NOMO-1 treated with DMSO at 0.1 percent for 48 hours (cell line): ENCODE results near the gene TMEM80.
"Not testable (repeated sequence)": the region's sequence is repeated elsewhere in the genome, so short reads cannot be mapped to it uniquely, and the experiment has no call there.

Experiments used
- DNase-seq: peaks from one replicate; lab custom pipeline; 2025; ENCODE audit not compliant: unreplicated experiment; lab: John Stamatoyannopoulos, UW

Gene TMEM80

DNA sequence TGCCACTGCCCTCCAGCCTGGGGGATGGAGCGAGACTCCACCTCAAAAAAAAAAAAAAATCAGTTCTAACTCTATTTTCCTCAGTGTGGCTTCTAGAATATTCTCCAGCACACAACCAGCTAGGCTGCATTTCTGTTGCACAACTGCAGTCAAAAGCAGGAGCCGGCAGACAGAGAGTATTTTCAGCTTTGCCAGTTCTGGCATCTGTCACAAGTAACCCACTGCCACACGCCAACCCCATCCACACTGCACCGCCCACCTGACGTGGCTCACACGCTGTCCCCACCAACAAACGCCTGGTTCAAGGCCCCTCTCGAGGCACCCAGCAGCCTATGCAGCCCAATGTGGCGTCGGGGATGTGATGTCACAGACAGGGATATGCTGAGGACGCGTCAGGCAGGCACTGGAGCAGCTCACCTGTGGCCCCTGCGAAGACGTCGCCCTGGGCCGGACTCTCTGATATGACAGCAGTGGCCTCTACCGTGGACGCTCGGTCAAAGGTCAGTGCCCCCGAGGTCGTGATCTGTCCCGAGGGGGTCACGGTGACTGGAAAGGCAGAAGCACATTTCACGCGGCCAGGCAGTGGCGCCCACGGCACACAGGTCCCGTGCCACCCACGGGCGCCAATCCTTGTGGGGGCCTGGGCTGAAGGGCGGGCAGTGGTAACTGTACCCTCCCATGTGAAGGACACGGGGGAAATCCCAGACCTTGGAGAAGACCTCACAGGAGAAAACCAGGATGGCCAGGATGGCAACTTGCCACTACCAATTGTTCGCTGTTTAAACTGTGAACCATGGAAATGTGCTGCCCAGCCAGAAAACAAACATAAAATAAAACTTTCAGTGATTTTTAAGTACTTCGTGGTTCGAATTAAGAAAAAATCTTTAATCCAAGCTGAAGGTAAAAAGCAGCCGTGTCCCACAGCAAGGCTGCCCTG lies 16.1 kb upstream of the TMEM80 start:
- DNase-seq = no peak

- no peak for DNase-seq
Measured at GRCh38 chr11:680476-680875, 15.1 kb upstream of the TMEM80 start.

- no peak for DNase-seq
Measured at GRCh38 chr11:680970-681369, 14.6 kb upstream of the TMEM80 start.

DNA sequence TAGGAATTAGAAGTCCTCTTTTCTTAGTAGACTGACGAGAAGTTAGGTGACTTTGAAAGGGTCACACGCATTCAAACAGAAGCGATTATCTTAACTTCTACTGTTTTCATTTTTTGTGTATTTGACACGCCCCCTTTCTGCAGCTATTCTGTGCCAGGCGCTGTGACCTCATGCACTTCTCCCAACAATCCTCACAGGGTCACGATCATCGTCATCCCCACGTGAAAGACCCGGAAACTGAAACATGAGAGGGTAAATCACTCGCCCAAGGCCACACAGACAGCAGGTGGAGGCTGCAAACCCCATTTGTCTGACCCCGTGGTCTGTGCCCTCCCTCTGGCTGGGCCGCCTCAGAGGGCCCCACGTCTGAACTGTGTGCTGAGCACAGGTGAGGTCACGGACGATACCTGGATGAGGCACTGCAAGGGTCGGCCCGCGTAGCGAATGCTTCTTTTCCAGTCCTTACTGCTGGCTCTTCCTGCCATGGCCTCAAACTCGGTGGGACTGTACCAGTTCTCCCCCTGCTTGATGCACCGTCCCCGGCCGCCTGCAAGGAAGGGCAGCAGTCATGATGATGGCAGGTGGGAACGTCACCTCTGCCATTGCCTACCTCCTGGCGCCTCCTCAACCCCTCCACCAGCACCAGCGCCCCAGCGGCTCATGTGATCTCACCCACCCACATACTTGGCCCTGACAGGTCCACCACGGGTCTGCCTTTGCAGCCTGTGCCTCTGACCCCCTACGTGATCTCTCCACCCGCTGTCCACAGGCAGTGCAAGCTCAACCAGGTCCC lies 9.0 kb upstream of the TMEM80 start:
- no peak for DNase-seq

DNA sequence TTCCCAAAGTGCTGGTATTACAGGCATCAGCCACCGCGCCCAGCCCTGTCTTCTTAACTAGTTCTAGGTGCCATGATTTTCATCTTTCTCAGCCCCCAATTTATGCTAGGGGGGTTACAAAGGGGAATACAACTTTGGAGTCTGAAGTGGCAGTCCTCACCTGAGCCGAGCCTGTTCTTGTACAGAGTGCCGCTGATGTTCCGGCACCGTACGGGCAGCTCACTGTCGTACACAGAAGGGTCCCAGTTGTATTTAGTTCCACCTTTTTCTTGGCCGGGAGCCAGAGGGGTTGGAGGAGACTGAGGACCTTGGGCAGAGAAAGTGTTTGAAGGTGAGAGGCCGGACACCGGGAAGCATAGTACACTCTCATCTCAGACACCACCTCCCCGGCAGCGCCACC lies 7.9 kb upstream of the TMEM80 start:
- DNase-seq = no peak

- no peak for DNase-seq
Measured at GRCh38 chr11:688681-689080, 6.9 kb upstream of the TMEM80 start.

- no peak for DNase-seq
Measured at GRCh38 chr11:689625-690024, 6.0 kb upstream of the TMEM80 start.

GRCh38 chr11:690244-690643 lies 5.4 kb upstream of the TMEM80 start:
- DNase-seq = not testable (repeated sequence)

GRCh38 chr11:690738-691633 lies 4.6 kb upstream of the TMEM80 start:
- no peak for DNase-seq

DNA sequence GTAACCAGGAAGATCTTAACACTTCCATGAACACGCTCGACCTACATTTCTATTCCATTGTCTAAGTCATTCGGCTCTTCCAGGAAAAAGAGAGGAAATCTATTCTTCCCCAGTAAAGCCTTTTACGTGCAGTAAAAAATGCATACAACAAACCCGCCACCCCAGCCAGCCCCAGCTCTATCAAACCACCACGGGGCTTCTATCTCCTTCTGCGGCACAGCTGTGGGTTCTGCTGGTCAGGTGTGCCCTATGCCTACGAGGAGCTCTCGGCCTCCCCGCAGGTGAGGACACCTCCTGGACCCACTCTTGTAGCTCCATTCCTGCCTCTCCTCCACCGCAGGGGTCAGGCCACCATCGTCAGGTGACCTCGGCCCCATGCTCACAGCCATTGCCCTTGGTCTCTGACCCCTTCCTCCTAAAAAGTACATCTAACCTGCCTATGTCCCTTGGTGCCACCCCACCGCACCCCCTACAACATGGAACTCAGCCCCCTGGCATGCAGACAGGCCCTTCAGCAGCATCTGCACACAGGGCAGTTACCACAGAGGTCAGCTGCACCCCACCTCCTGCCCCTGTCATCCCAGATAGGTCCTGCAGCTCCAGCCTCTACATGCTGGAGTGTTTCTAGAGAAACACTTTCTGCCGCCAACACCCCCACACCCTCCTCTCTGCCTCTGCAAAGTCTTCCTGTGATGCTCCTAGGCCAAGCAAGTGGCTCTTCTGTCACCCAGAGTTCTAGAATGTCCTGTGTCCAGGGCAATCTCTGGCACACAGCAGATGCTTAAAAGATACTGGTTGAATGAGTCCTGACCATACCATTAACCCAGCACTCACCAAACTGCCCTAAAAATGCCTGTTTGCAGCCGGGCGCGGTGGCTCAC lies 3.7 kb upstream of the TMEM80 start:
- DNase-seq = no peak

GRCh38 chr11:692824-693414 lies 2.7 kb upstream of the TMEM80 start:
- no peak for DNase-seq

DNA sequence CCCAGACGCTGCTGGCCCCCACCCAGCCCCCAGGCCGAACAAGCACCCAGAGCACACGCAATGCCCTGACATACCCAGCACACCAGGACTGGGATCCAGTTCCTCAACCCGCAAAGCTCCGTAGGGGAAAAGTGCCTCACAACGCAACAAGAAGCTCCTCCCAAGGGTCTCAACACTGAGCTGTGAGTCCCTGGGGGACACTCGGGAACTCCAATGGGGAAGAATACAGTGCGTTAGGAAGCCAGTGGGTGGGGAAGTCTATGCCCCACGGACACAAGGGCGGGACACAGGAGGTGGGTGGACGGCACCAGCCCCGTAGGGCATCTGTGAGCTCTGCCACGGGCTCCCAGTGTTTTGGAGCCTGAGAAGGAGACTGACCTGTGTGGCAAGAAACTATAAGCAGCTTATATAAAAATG lies 2.2 kb upstream of the TMEM80 start:
- DNase-seq = no peak

DNA sequence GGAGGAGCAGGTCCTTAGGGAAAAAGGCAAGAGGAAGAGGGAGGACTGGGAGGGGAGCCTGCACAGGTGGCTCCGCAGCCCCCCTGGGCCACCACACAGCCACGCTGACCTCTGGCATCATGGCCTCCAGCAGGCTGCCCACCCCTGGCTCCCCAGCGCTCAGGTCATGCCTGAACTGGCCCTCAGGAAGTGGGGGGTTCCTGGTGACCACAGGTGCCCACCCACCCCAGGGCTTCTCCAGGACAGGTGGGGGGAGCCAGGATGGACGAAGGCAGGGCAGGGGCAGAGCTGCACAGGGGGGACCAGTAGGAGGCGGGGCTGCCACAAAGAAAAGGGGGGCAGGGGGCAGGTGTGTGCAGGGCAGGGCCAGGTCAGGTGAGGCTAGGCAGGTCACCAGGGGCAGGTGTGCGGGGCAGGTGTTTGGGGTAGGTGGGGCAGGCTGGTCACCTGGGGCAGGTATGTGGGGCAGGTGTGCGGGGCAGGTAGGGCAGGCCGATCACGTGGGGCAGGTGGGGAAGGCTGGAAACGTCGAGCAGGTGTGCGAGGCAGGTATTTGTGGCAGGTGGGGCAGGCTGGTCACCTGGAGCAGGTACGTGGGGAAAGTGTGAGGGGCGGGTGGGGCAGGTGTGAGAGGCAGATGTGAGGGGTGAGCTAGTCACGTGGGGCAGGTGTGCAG lies 1.6 kb upstream of the TMEM80 start:
- DNase-seq = no peak

GRCh38 chr11:694563-695287 lies 891 bp upstream of the TMEM80 start, which contains the start of gene DEAF1:
DEAF1 (minus strand) TSS chr11:695222; CDS start chr11:695047, 175 bp downstream.
- DNase-seq = peak; percentile 97

DNA sequence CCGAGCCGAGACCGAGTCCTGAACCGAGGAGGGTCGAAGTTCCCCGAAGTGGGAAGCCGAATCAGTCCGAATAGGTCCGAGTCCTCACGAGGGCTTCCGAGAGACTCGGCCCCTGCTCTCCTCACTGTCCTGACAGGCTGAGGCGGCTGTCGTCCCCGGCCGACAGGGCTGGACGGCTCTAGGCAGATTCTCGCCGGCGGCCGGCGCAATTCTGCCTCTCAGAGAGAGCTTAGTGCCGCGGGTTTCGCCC lies 403 bp upstream of the TMEM80 start:
- no peak for DNase-seq

DNA sequence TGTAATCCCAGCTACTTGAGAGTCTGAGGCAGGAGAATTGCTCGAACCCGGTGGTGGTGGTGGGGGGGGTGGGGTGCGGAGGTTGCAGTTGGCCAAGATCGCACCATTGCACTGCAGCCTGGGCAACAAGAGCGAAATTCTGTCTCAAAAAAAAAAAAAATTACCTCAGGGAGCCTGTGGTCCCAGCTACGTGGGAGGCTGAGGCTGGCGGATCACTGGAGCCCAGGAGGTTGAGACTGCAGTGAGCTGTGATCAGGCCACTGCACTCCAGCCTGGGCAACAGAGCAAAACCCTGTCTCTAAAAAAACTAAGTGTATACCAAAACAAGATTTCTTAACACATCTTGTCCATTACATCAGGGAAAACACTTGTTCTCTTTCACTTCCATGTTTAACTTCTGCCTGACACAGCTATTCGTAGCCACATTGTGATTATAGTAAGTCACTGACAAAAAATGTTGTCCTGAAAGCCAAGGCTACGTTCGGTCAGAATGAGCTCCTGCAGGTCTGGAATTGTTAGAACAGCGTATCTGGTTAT lies 1.4 kb downstream of the TMEM80 start:
- peak; percentile 87 for DNase-seq

DNA sequence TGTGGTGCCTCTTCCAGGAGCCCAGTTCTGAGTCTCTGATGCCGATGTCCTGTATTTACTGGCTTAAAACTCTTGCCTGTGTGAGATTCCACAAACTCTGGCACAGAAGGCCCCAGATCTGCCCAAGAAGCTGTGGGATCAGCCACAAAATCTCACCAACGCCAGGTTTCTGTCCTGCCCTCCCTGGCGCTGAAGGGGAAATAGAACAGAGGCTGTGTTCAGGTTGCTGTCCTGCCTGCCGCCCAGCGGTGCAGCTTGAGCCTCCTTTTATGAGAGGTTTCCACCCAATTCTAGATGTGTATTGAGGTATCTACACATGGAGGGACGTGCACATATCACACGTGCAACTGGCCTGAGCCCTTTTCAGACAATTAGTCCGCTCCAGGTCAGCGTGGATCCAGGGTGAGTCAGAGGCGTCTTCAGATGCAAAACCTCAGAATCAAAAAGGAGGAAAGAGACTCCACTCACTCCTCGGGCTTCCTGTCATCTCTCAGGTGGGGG lies 2.2 kb downstream of the TMEM80 start:
- DNase-seq = no peak

DNA sequence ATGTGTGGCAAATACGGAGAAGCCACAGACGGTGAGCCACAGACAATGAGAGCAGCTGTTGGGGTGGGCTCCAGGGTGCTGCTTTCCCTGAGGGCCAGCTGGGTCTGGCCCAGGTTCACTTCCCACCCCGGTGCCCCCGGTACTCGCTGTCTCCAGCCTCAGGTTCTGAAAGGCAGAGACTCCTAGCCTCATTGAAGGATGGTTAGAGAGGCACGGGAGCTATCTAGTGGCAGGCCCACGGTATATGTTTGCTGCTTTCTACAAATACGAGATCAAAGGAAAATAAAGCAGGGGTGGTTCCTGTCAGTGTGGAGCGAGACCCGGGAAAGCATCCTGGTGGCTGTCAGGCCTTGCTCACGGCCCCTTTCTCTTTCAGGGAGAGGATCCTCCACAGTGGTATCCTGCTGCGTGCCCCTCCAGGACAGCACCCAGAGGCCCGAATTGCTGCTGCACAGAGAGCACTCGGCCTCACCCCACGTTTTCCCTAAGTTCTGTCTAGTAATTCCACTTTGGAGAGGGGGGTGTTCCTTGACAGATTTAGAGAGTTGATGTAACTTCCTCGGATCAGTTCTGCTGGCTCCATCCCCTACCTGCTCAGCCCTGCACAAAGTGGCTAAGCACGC lies 3.0 kb downstream of the TMEM80 start:
- no peak for DNase-seq
